HepG2 (cell line): ENCODE data around the gene ARMC5. TPM values are rescaled to one million over a fixed set of nuclear protein-coding genes. Genes with fewer than 3 reads are reported as not detected.

Experiments
- CHCHD3 ChIP-seq: sonication (generic); formaldehyde crosslinking; IDR thresholded peaks from 2 replicates; pipeline ENCODE4 v1.8.0; 2022; ENCODE audit warnings: mild to moderate bottlenecking, missing genetic modification reagents, moderate library complexity
- GABPB1 ChIP-seq: IDR thresholded peaks from 2 replicates; pipeline ENCODE4 v1.6.1; 2016; ENCODE audit warnings: mild to moderate bottlenecking, missing genetic modification reagents, moderate library complexity, missing compliant biosample characterization
- KDM2A ChIP-seq: sonication (generic); formaldehyde crosslinking; IDR thresholded peaks from 2 replicates; pipeline ENCODE4 v1.4.0; 2020; ENCODE audit warnings: low read depth, missing genetic modification reagents, borderline replicate concordance
- KLF11 ChIP-seq: IDR thresholded peaks from 2 replicates; pipeline ENCODE4 v1.6.1; 2016; ENCODE audit warnings: missing compliant biosample characterization
- MATR3 ChIP-seq: sonication (generic); formaldehyde crosslinking; IDR thresholded peaks from 2 replicates; pipeline ENCODE4 v1.4.0; 2020; ENCODE audit warnings: missing genetic modification reagents
- NR2F1 ChIP-seq, 2 experiments: fragments of 450-650 bp in 1 of 2; formaldehyde crosslinking in 1 of 2; IDR thresholded peaks; 2 replicates each; pipeline versions ENCODE4 v1.5.0 to v1.6.1; 2016 to 2020; ENCODE audit warnings: mild to moderate bottlenecking in 1 of 2, missing compliant biosample characterization in 1 of 2, missing genetic modification reagents in 1 of 2, moderate library complexity in 1 of 2
- PBX3 ChIP-seq: sonication (generic); formaldehyde crosslinking; IDR thresholded peaks from 2 replicates; pipeline ENCODE4 v1.8.1; 2023; ENCODE audit warnings: missing genetic modification reagents, inconsistent platforms, borderline replicate concordance
- PHF5A ChIP-seq: IDR thresholded peaks from one replicate; pipeline ENCODE4 v1.6.1; 2018; ENCODE audit warnings: low read depth, missing genetic modification reagents; ENCODE audit not compliant: unreplicated experiment
- ZBTB25 ChIP-seq: IDR thresholded peaks from 2 replicates; pipeline ENCODE4 v1.6.1; 2018; ENCODE audit warnings: missing genetic modification reagents
- ZNF124 ChIP-seq: sonication (generic); formaldehyde crosslinking; IDR thresholded peaks from 2 replicates; pipeline ENCODE4 v1.4.0; 2020; ENCODE audit warnings: missing genetic modification reagents
- ZNF180 ChIP-seq: sonication (generic); formaldehyde crosslinking; IDR thresholded peaks from 2 replicates; pipeline ENCODE4 v1.4.0; 2020; ENCODE audit warnings: low read depth, missing genetic modification reagents, borderline replicate concordance
- ZNF230 ChIP-seq: sonication (generic); formaldehyde crosslinking; IDR thresholded peaks from 2 replicates; pipeline ENCODE4 v1.4.0; 2020; ENCODE audit warnings: mild to moderate bottlenecking, missing genetic modification reagents
- ZNF501 ChIP-seq: sonication (generic); formaldehyde crosslinking; IDR thresholded peaks from 2 replicates; pipeline ENCODE4 v1.5.1; 2020; ENCODE audit warnings: mild to moderate bottlenecking, moderate library complexity, missing genetic modification reagents
- ZNF547 ChIP-seq: sonication (generic); formaldehyde crosslinking; IDR thresholded peaks from 2 replicates; pipeline ENCODE4 v1.5.1; 2020; ENCODE audit warnings: mild to moderate bottlenecking, missing genetic modification reagents
- ZNF687 ChIP-seq: sonication (generic); formaldehyde crosslinking; IDR thresholded peaks from 2 replicates; pipeline ENCODE4 v1.5.1; 2020; ENCODE audit warnings: mild to moderate bottlenecking, missing genetic modification reagents, moderate library complexity
- ZNF7 ChIP-seq: IDR thresholded peaks from 2 replicates; pipeline ENCODE4 v1.6.1; 2016; ENCODE audit warnings: missing biosample characterization, missing genetic modification reagents
- ZNF746 ChIP-seq: sonication (generic); formaldehyde crosslinking; IDR thresholded peaks from 2 replicates; pipeline ENCODE4 v1.8.0; 2022; ENCODE audit warnings: mild to moderate bottlenecking, missing genetic modification reagents
- ZNF780A ChIP-seq: sonication (generic); formaldehyde crosslinking; IDR thresholded peaks from 2 replicates; pipeline ENCODE4 v1.8.0; 2022; ENCODE audit warnings: mild to moderate bottlenecking, missing genetic modification reagents, moderate library complexity
- ZNF788 ChIP-seq: sonication (generic); formaldehyde crosslinking; IDR thresholded peaks from 2 replicates; pipeline ENCODE4 v1.5.0; 2020; ENCODE audit warnings: mild to moderate bottlenecking, missing genetic modification reagents, borderline replicate concordance
- polyA plus RNA-seq, 8 experiments: library from polyadenylated mRNA; depleted of rRNA in 3 of 8; stranded (reverse) in 7 of 8; unstranded in 1 of 8; fragments of >200 nt; fragmentation: Illumina TruSeq in 4 of 8; extraction: Trizol in 4 of 8; gene quantifications; 2 replicates each; pipeline versions ENCODE4 v1.2.1 to v1.2.3, GENCODE V29; 2011 to 2016; ENCODE audit warnings: low read depth in 4 of 8, missing spikeins in 1 of 8, mixed read lengths in 1 of 8; ENCODE audit not compliant: insufficient read depth in 1 of 8
- total RNA-seq, 5 experiments: library from RNA; depleted of rRNA; stranded (reverse); fragments of >200 nt; fragmentation: Illumina TruSeq; extraction: Trizol; gene quantifications; 2 replicates each; pipeline ENCODE4 v1.2.3, GENCODE V29; 2016; ENCODE audit warnings: low read depth in 1 of 5
- TF ChIP-seq, protein P1 (sequence below): sonication (generic); formaldehyde crosslinking; conservative IDR thresholded peaks from 2 replicates; pipeline ENCODE4 v1.8.0; 2022; ENCODE audit warnings: mild to moderate bottlenecking, moderate library complexity, missing genetic modification reagents
- TF ChIP-seq, protein P2 (sequence below): sonication (generic); formaldehyde crosslinking; IDR thresholded peaks from 2 replicates; pipeline ENCODE4 v1.8.1; 2023; ENCODE audit warnings: mild to moderate bottlenecking, missing genetic modification reagents, borderline replicate concordance

Gene ARMC5
- total and polyA plus RNA-seq, 2 of the 13 experiments (the other 11 are each of a cell fraction or from before 2014, with no cell fraction given), result 10.8 to 22.3 TPM

DNA sequence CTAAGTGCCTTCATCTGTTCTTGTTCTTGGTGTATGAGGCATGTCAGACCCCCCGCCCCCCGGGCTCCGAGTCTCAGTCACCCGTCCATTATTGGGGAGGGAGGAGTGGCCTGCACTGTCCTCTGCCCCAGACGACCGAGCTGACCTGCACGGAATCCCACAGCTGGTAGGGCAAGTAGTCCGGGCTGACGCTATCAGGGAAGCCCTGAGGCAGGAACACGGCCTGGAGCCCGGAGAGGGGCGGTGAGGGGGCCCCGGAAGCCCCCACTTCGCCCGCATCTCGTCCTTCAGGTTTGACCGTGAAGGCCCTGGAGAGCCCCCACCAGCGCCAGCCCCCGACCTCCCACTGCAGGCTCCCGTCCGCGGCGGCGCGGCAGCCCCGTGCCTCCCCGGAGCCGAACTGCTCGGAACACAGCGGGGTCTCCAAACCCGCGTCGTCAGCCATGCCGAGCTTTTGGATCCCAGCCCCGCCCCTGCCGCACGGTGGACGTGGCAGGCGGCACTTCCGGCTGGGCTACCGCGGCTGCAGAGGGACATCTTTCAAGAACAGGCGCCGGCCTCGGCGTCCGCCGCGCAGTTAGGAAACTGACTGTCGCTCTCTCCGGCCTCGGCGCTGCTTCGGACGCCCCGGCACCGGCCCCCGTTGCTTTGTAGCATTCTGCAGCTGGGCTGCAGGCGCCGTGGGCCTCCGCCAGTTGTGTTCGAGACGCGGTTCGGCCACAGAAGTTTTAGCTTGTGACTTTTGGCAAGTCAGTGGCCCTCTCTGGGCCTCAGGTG lies 48.8 kb downstream of the ARMC5 start, which contains the start of gene RUSF1 (continued):
- TF ChIP-seq PBX3 (CRISPR knock-in tag) (no peak; the same call in 1 of the 2 replicates), CHCHD3 (CRISPR knock-in tag) (peak; percentile 88; the same call in 1 of the 2 replicates), ZNF7 (no peak), MATR3 (CRISPR knock-in tag) (no peak), PHF5A (CRISPR knock-in tag) (peak; percentile 44), ZNF180 (CRISPR knock-in tag) (no peak), GABPB1 (CRISPR knock-in tag) (peak; percentile 100), ZBTB25 (CRISPR knock-in tag) (peak; percentile 92), KLF11 (CRISPR knock-in tag) (peak; percentile 92; the same call in 1 of the 2 replicates), NR2F1 (CRISPR knock-in tag; IDR thresholded peaks at IDR 0.05) (0 out of 4 replicates have a peak, but pooled peaks of 1 of the 2 experiments have one; percentile 0), ZNF788 (peak; percentile 99), ZNF780A (CRISPR knock-in tag) (peak; percentile 88), ZNF124 (CRISPR knock-in tag) (peak; percentile 89; the same call in 1 of the 2 replicates), ZNF687 (CRISPR knock-in tag) (peak; percentile 96), KDM2A (CRISPR knock-in tag) (peak; percentile 99), ZNF230 (CRISPR knock-in tag) (peak; percentile 94), ZNF746 (CRISPR knock-in tag) (peak; percentile 40; the same call in 1 of the 2 replicates), ZNF501 (peak; percentile 99), ZNF547 (CRISPR knock-in tag) (peak; percentile 86; the same call in 1 of the 2 replicates)
- TF ChIP-seq, protein P1, sequence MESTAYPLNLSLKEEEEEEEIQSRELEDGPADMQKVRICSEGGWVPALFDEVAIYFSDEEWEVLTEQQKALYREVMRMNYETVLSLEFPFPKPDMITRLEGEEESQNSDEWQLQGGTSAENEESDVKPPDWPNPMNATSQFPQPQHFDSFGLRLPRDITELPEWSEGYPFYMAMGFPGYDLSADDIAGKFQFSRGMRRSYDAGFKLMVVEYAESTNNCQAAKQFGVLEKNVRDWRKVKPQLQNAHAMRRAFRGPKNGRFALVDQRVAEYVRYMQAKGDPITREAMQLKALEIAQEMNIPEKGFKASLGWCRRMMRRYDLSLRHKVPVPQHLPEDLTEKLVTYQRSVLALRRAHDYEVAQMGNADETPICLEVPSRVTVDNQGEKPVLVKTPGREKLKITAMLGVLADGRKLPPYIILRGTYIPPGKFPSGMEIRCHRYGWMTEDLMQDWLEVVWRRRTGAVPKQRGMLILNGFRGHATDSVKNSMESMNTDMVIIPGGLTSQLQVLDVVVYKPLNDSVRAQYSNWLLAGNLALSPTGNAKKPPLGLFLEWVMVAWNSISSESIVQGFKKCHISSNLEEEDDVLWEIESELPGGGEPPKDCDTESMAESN, result peak; percentile 96
- TF ChIP-seq, protein P2, sequence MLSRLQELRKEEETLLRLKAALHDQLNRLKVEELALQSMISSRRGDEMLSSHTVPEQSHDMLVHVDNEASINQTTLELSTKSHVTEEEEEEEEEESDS (CRISPR knock-in tag), result no peak; the same call in 1 of the 2 replicates
